ENCODE measurements around the gene CCDC40. TPM values are rescaled to one million over a fixed set of nuclear protein-coding genes. Genes with fewer than 3 reads are reported as not detected.

Gene CCDC40
- total RNA-seq, 1 donor from 2014 or later: not detected

DNA sequence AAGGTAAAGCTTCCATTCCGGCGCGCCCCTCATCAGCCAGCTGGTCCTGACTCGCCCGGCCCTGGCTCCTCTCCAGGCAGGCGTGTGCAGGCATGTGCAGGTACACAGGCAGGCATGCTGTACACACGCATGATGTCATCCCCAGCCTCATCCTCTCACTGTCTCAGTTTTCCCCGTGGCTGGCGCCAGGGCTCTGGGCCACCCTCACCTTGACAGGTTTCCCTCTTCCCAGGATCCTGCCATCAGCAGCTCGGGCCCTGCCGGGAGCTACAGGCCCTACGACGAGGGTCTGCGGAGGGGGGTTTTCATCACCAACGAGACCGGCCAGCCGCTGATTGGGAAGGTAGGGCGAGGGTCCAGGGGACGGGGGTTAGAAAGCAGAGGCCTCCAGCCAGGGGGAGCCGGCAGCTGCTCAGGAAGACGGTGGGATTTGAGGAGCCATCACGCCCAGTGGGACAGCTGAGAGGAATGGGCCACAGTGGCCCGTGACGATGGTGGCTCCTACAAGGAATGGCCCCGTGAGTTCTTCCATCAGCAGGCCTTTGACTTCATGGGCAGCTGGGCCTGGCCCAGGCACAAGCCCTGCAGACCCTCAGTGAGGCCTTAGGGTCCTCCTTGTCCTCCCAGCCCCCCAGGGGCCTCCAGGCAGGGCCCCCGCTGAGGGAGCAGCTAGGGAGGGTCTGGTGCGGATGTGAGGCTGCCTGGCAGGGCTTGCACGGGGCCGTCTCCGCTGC lies 73.4 kb downstream of the CCDC40 start:
- intact Hi-C loops (cut with micrococcal nuclease): no loop called here
- H3K27ac Mint-ChIP-seq: no peak overlapping the region
- DNase-seq (ENCODE audit: low spot score): no peak
- no peaks in the 10 kb centered on the region for H3K4me1 Mint-ChIP-seq (ENCODE audit: low read depth)
- no peaks in the 10 kb centered on the region for H3K27me3 Mint-ChIP-seq (ENCODE audit: low read depth)
- H3K9me3 Mint-ChIP-seq: no peaks in the 10 kb centered on the region
- H3K36me3 Mint-ChIP-seq (ENCODE audit: low read depth): no peaks in the 10 kb centered on the region
- H3K4me3 Mint-ChIP-seq (ENCODE audit: low read depth): no peak overlapping the region

DNA sequence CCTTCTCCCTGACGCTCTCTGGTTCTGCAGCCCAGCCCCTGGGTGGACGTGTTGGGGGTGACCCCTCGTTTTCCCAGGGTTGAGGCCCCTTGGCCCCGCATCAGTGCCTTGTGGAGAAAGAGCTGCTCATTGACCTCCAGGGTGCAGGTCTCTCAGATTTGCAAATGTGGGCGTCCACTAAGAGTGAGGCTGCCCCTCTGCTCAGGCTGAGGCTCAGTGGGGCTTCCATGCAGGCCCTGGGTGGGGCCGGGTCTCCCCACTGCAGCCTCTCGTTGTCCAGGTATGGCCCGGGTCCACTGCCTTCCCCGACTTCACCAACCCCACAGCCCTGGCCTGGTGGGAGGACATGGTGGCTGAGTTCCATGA lies 74.0 kb downstream of the CCDC40 start:
- no peaks in the 10 kb centered on the region for H3K36me3 Mint-ChIP-seq (ENCODE audit: low read depth)
- intact Hi-C loops (cut with micrococcal nuclease): no loop called here
- H3K9me3 Mint-ChIP-seq: no peaks in the 10 kb centered on the region
- no peaks in the 10 kb centered on the region for H3K27me3 Mint-ChIP-seq (ENCODE audit: low read depth)
- H3K27ac Mint-ChIP-seq: no peak overlapping the region
- DNase-seq (ENCODE audit: low spot score): no peak
- H3K4me3 Mint-ChIP-seq (ENCODE audit: low read depth): no peak overlapping the region
- H3K4me1 Mint-ChIP-seq (ENCODE audit: low read depth): no peaks in the 10 kb centered on the region

DNA sequence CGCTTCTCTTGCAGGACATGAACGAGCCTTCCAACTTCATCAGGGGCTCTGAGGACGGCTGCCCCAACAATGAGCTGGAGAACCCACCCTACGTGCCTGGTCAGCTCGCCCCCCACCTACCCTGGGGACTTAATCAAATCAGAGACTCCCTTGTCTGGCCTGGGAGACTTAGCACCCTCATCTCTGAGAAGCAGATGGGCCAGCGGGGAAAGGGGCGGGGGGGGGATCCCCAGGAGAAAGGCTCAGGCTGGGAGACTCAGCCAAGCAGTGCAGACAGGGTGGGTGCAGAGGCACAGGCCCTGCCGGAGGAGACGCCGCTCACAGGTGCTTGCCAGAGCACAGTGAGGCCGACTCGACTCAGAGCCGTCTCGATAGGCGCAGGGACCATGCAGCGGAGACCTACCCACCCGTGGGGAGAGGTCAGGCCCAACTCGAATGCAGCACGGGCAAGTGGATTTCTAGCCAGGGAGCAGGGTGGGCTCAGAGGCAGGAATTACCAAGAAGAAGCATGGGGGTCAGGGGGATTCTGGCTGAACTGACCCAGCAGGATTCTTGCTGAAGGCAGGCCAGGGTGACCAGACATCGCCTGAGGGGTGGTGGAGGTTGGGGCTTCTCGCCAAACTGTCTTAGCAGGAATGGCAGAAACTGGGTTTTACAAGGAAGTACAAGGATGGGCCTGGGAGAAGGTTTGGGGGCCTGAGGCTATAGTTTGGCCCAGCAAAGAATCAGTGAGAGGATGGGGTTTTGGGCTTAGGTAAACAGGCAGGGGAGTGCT lies 74.7 kb downstream of the CCDC40 start:
- H3K4me1 Mint-ChIP-seq (ENCODE audit: low read depth): no peaks in the 10 kb centered on the region
- no peaks in the 10 kb centered on the region for H3K36me3 Mint-ChIP-seq (ENCODE audit: low read depth)
- no peak overlapping the region for H3K27ac Mint-ChIP-seq
- no peaks in the 10 kb centered on the region for H3K9me3 Mint-ChIP-seq
- intact Hi-C loops (cut with micrococcal nuclease): no loop called here
- no peaks in the 10 kb centered on the region for H3K27me3 Mint-ChIP-seq (ENCODE audit: low read depth)
- H3K4me3 Mint-ChIP-seq (ENCODE audit: low read depth): no peak overlapping the region
- no peak for DNase-seq (ENCODE audit: low spot score)

DNA sequence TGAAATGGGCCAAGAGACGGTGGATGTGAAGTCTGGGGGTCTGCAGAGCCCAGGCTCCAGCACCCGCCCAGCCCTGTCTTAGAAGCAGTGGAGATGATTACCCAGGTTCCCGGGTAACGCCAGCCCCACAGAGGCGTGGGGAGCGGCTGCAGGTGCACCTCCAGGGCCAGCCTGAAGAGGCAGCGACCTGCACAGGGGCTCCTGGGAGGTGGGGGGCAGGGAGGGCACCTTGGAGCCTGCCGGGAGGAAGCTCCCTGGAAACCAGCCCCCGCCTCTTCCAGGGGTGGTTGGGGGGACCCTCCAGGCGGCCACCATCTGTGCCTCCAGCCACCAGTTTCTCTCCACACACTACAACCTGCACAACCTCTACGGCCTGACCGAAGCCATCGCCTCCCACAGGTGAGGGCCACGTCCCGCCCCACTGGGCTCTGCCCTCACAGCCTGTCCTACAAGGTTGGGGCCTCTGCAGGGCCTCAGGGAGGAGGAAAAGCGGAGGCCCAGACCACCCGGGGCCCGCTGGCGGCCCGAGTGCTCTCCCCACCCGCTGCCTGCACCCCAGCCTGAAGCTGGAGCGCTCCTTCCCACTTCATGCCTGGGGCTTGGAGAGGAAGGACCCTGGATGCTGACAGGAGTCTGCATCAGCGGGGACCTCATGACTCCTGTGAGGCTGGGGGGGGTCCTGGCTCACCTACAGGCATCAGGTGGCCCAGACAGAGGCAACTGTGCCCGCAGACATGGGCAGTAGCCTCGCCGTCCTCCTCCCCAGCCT lies 75.4 kb downstream of the CCDC40 start:
- Mint-ChIP-seq H3K36me3 (ENCODE audit: low read depth) (no peaks in the 10 kb centered on the region), H3K27ac (no peak overlapping the region), H3K9me3 (no peaks in the 10 kb centered on the region), H3K4me3 (ENCODE audit: low read depth) (no peak overlapping the region), H3K4me1 (ENCODE audit: low read depth) (no peaks in the 10 kb centered on the region), H3K27me3 (ENCODE audit: low read depth) (no peaks in the 10 kb centered on the region)
- no peak for DNase-seq (ENCODE audit: low spot score)
- intact Hi-C loops (cut with micrococcal nuclease): no loop called here

DNA sequence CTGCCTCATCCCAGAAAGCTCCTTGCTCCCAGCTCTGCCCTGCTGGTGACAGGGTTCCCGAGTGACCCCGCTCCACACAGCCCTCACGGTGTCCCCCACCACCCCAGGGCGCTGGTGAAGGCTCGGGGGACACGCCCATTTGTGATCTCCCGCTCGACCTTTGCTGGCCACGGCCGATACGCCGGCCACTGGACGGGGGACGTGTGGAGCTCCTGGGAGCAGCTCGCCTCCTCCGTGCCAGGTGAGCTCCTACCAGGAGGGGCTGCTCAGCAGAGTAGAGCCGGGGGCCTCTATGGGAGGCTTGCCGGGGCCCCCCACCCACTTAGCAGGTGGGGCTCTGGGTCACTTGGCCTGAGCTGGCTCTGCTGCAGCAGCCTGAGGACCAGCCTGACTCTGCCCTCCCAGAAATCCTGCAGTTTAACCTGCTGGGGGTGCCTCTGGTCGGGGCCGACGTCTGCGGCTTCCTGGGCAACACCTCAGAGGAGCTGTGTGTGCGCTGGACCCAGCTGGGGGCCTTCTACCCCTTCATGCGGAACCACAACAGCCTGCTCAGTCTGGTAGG lies 76.1 kb downstream of the CCDC40 start:
- Mint-ChIP-seq H3K4me1 (ENCODE audit: low read depth) (no peaks in the 10 kb centered on the region), H3K27me3 (ENCODE audit: low read depth) (no peaks in the 10 kb centered on the region), H3K27ac (no peak overlapping the region), H3K36me3 (ENCODE audit: low read depth) (no peaks in the 10 kb centered on the region), H3K9me3 (no peaks in the 10 kb centered on the region), H3K4me3 (ENCODE audit: low read depth) (no peak overlapping the region)
- DNase-seq (ENCODE audit: low spot score): no peak
- intact Hi-C loops (cut with micrococcal nuclease): no loop called here

DNA sequence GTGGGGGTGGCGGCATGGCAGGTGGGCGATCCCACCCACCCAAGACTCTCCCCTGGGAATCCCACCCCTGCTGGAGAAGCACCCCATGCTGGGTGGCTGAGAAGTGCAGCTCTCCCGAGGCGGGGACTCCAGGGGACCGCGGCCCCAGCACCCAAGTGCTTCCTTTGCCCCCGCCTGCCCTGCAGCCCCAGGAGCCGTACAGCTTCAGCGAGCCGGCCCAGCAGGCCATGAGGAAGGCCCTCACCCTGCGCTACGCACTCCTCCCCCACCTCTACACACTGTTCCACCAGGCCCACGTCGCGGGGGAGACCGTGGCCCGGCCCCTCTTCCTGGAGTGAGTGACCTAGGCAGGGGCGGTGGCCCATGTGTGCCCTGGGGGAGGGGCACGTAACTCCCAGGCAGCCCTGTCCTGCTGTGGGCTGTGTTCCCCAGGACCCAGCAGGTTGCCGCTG lies 76.6 kb downstream of the CCDC40 start:
- Mint-ChIP-seq H3K27me3 (ENCODE audit: low read depth) (no peaks in the 10 kb centered on the region), H3K27ac (no peak overlapping the region), H3K4me3 (ENCODE audit: low read depth) (no peak overlapping the region), H3K36me3 (ENCODE audit: low read depth) (no peaks in the 10 kb centered on the region), H3K4me1 (ENCODE audit: low read depth) (no peaks in the 10 kb centered on the region), H3K9me3 (no peaks in the 10 kb centered on the region)
- no peak for DNase-seq (ENCODE audit: low spot score)
- intact Hi-C loops (cut with micrococcal nuclease): no loop called here

DNA sequence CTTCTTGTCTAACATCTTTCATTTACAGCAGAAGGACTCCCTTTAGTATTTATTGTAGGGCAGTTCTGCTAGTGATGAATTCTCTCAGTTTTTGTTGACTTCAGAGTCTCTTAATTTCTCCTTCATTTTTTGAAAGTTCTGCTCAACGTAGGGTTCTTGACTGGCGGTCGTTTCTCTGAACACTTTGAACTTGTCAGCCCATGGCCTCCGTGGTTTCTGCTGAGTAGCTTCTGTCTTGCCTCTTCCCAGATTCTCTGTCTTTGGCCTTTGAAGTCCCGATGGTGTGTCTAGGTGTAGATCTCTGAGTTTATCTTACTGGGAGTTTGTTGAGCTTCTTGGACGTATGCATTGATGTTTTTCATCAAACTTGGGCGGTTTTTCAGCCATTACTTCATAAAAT lies 78.3 kb downstream of the CCDC40 start:
- no peaks in the 10 kb centered on the region for H3K36me3 Mint-ChIP-seq (ENCODE audit: low read depth)
- intact Hi-C loops (cut with micrococcal nuclease): no loop called here
- H3K9me3 Mint-ChIP-seq: no peaks in the 10 kb centered on the region
- no peaks in the 10 kb centered on the region for H3K27me3 Mint-ChIP-seq (ENCODE audit: low read depth)
- no peak for DNase-seq (ENCODE audit: low spot score)
- no peak overlapping the region for H3K27ac Mint-ChIP-seq
- no peak overlapping the region for H3K4me3 Mint-ChIP-seq (ENCODE audit: low read depth)
- H3K4me1 Mint-ChIP-seq (ENCODE audit: low read depth): no peaks in the 10 kb centered on the region

DNA sequence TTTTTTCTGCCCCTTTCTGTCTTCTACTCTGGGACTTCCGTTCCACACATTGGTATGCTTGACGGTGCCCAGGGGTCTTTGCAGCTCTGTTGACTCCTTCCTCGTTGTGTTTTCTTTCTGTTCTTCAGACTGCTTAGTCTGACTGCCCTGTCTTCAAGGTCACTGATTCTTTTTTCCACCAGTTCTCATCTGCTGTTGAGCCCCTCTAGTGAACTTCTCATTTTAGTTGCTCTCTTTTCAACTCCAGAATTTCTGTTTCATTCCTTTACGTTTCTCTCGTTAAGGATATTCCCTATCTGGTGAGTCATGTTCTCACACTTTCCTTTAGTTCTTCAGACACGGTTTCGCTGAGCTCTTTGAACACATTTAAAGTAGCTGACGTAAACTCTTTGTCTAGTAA lies 78.7 kb downstream of the CCDC40 start:
- no peaks in the 10 kb centered on the region for H3K9me3 Mint-ChIP-seq
- no peaks in the 10 kb centered on the region for H3K27me3 Mint-ChIP-seq (ENCODE audit: low read depth)
- no peaks in the 10 kb centered on the region for H3K4me1 Mint-ChIP-seq (ENCODE audit: low read depth)
- intact Hi-C loops (cut with micrococcal nuclease): no loop called here
- no peak overlapping the region for H3K4me3 Mint-ChIP-seq (ENCODE audit: low read depth)
- no peak overlapping the region for H3K27ac Mint-ChIP-seq
- no peak for DNase-seq (ENCODE audit: low spot score)
- no peaks in the 10 kb centered on the region for H3K36me3 Mint-ChIP-seq (ENCODE audit: low read depth)

DNA sequence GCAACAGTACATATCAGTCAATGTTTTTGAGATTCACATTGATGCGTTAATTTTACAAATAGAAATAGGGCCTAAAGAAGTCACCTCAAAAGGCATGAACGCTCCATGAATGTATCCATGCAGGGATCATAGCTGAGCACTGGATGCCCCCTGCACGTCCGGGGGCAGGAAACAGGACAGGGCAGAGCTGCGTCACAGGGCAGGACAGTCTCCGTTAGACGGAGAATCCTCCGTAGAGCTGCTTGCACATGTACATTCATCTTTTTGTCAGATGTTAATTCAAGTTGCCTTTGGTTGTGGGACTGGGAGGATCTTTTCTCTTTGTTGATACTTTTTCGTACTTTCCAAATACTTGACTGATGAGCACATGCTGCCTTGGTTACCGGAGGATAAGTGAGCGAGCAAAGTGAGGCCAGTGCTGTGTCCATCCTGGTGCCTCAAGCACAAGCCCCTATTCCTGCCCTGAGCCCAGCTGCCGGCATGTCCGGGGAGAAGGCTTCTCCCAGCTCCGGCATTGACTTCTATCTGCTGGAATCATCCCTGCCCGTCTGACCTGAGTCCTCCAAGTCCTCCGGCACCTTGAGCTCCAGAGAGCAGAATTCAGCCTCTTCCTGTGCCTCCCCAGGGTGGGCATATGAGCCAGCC lies 80.0 kb downstream of the CCDC40 start:
- H3K9me3 Mint-ChIP-seq: no peaks in the 10 kb centered on the region
- no peaks in the 10 kb centered on the region for H3K27me3 Mint-ChIP-seq (ENCODE audit: low read depth)
- no peaks in the 10 kb centered on the region for H3K36me3 Mint-ChIP-seq (ENCODE audit: low read depth)
- intact Hi-C loops (cut with micrococcal nuclease): no loop called here
- no peak for DNase-seq (ENCODE audit: low spot score)
- H3K4me3 Mint-ChIP-seq (ENCODE audit: low read depth): no peak overlapping the region
- H3K4me1 Mint-ChIP-seq (ENCODE audit: low read depth): no peaks in the 10 kb centered on the region
- no peak overlapping the region for H3K27ac Mint-ChIP-seq

DNA sequence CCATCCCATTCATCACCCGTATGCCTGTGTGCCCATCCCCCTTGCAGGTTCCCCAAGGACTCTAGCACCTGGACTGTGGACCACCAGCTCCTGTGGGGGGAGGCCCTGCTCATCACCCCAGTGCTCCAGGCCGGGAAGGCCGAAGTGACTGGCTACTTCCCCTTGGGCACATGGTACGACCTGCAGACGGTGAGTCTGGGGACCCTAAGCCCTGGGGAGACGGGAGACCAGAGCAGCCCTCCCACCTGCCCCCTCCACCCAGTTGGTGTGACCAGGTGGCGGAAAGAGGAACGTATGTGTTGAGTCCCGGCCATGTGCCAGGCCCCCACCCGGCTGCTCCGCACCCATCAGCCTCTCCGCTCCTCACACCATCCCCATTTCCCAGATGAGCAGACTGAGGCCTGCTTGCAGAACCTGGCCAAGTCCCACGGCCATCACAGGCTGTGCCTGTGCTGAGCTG lies 80.5 kb downstream of the CCDC40 start:
- intact Hi-C loops (cut with micrococcal nuclease): no loop called here
- DNase-seq (ENCODE audit: low spot score): no peak
- Mint-ChIP-seq H3K36me3 (ENCODE audit: low read depth) (no peaks in the 10 kb centered on the region), H3K4me1 (ENCODE audit: low read depth) (no peaks in the 10 kb centered on the region), H3K27me3 (ENCODE audit: low read depth) (no peaks in the 10 kb centered on the region), H3K27ac (no peak overlapping the region), H3K9me3 (no peaks in the 10 kb centered on the region), H3K4me3 (ENCODE audit: low read depth) (no peak overlapping the region)

DNA sequence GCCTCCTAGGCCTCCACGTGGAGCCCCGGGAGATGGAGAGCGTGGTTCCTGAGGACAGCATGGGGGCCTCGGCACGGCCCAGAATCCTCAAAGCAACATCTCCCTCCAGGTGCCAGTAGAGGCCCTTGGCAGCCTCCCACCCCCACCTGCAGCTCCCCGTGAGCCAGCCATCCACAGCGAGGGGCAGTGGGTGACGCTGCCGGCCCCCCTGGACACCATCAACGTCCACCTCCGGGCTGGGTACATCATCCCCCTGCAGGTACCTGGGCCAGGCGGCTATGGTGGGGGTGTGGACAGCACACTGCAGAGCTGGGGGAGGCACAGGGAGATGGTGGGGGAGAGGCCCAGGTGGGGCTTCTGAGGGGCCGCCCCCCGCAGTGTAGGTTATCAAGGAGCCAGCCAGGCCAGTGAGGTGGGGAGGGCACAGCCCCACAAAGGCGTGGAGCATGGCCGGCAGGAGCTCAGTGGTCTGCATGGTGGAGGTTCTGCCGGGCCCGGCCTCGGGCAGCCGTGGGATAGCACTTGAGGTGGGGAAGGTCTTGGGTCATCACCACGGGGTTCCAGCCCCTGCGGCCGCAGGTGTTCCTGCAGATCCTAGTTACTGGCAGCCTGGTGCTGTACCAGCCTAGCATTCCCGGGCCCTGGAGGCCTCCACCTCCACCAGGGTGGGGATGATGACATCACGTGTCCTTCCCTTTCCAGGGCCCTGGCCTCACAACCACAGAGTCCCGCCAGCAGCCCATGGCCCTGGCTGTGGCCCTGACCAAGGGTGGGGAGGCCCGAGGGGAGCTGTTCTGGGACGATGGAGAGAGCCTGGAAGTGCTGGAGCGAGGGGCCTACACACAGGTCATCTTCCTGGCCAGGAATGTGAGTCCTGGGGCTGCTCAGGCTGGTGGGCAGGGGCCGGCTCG lies 81.3 kb downstream of the CCDC40 start:
- Mint-ChIP-seq H3K9me3 (no peaks in the 10 kb centered on the region), H3K4me1 (ENCODE audit: low read depth) (no peaks in the 10 kb centered on the region), H3K4me3 (ENCODE audit: low read depth) (no peak overlapping the region), H3K27ac (no peak overlapping the region), H3K27me3 (ENCODE audit: low read depth) (no peaks in the 10 kb centered on the region), H3K36me3 (ENCODE audit: low read depth) (no peaks in the 10 kb centered on the region)
- DNase-seq (ENCODE audit: low spot score): no peak
- intact Hi-C loops (cut with micrococcal nuclease): no loop called here

All from activated T-helper 2 cell treated with anti-CD3 and anti-CD28 coated beads, Interferon-gamma antibody, Interleukin-2, Interleukin-4, amounts not matched to agents 10 μg/mL and 5 μg/mL and 100 μg/mL, durations not matched to agents 14 hours and 24 hours and 36 hours (primary cell).